GM21723 (cell line): ENCODE results near the gene NKAIN4.

Source experiments
- ATAC-seq: cut with Tn5 transposase; IDR thresholded peaks from one replicate; pipeline ENCODE4 v1.9.1; 2021; ENCODE audit warnings: mild to moderate bottlenecking, moderate library complexity; ENCODE audit not compliant: unreplicated experiment

NKAIN4 gene

GRCh38 chr20:63220696-63221399, 33.4 kb downstream of the NKAIN4 start:
- no peak for ATAC-seq

- ATAC-seq: no peak
These were observed 34.3 kb downstream of the NKAIN4 start for GRCh38 chr20:63219866-63220521.

- ATAC-seq: no peak
These were observed 34.8 kb downstream of the NKAIN4 start for GRCh38 chr20:63219447-63219821.

GRCh38 chr20:63218701-63219446, 35.4 kb downstream of the NKAIN4 start:
- no peak for ATAC-seq

GRCh38 chr20:63217706-63218105, 36.6 kb downstream of the NKAIN4 start:
- ATAC-seq: no peak

- no peak for ATAC-seq
These were observed 37.3 kb downstream of the NKAIN4 start for GRCh38 chr20:63216849-63217471.

- ATAC-seq: peak; percentile 85
These were observed 38.0 kb downstream of the NKAIN4 start, which contains the start of gene YTHDF1 for GRCh38 chr20:63216041-63216848. Gene YTHDF1 (minus strand): TSS chr20:63216131. CDS start chr20:63215892, 239 bp downstream.

- peak; percentile 24 for ATAC-seq
These were observed 38.9 kb downstream of the NKAIN4 start for GRCh38 chr20:63215101-63216040.

GRCh38 chr20:63214514-63214913, 39.7 kb downstream of the NKAIN4 start:
- ATAC-seq: no peak

- no peak for ATAC-seq
These were observed 41.5 kb downstream of the NKAIN4 start for GRCh38 chr20:63212792-63213191.

- no peak for ATAC-seq
These were observed 41.9 kb downstream of the NKAIN4 start for GRCh38 chr20:63212393-63212730.

GRCh38 chr20:63210011-63210605, 44.2 kb downstream of the NKAIN4 start:
- no peak for ATAC-seq

GRCh38 chr20:63208346-63208909, 45.8 kb downstream of the NKAIN4 start:
- no peak for ATAC-seq

GRCh38 chr20:63206878-63207277, 47.4 kb downstream of the NKAIN4 start:
- no peak for ATAC-seq

GRCh38 chr20:63205896-63206295, 48.4 kb downstream of the NKAIN4 start:
- ATAC-seq: no peak

GRCh38 chr20:63204362-63204761, 49.9 kb downstream of the NKAIN4 start:
- no peak for ATAC-seq

GRCh38 chr20:63202811-63203526, 51.3 kb downstream of the NKAIN4 start:
- no peak for ATAC-seq

GRCh38 chr20:63202021-63202420, 52.2 kb downstream of the NKAIN4 start:
- no peak for ATAC-seq
